ENCODE measurements around the gene NEK10. TPM values are rescaled to one million over a fixed set of nuclear protein-coding genes. Genes with fewer than 3 reads are reported as not detected.

Gene NEK10
- total and polyA plus RNA-seq, 2 of the 13 experiments (the other 11 are each of a cell fraction or from before 2014, with no cell fraction given) = 2.8 to 14.2 TPM

DNA sequence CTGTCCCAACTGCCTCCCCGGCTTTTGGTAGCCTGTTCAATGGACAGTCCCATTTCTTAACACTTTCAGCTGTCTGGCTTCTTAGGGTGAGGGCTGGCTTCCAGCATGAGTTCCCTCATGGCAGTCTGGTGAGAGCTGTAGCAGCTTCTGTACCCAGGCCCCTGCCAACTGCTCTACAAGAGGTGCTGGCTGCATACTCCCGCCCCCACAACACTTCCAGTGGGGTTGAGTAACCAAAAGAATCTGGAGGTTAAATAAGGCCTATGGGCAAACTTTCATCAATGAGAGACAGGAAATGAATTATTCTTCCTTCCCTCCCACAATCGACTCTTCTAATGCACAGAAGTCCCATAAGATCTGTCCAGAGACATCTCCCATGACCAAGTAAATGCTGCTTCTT, 145.0 kb downstream of the NEK10 start:
- Histone ChIP-seq H3K79me2 (ENCODE audit: insufficient read depth, low read length) (no peaks in the 10 kb centered on the region), H3K27ac (ENCODE audit: extremely low read length, insufficient read depth, low read length) (no peak overlapping the region), H3K9ac (ENCODE audit: insufficient read depth, low read depth, low read length) (no peak overlapping the region), H2AFZ (ENCODE audit: low read length) (no peak overlapping the region), H3K27me3 (ENCODE audit: control insufficient read depth in 1 of 2, insufficient read depth in 2 of 2, low read length in 2 of 2) (no peaks in the 10 kb centered on the region), H3K4me3 (replicated peaks in 1 of 3; ENCODE audit: insufficient read depth in 1 of 3, low read depth in 2 of 3, low read length in 3 of 3) (no peak overlapping the region), H3K36me3 (replicated peaks in 1 of 2; ENCODE audit: control insufficient read depth in 1 of 2, insufficient read depth in 2 of 2, low read length in 2 of 2) (no peaks in the 10 kb centered on the region), H3K4me1 (ENCODE audit: insufficient read depth, low read length) (no peaks in the 10 kb centered on the region), H3K9me3 (ENCODE audit: low read length) (no peaks in the 10 kb centered on the region), H4K20me1 (ENCODE audit: insufficient read depth, low read length) (no peaks in the 10 kb centered on the region), H3K4me2 (ENCODE audit: low read depth, low read length) (no peak overlapping the region)
- intact Hi-C loops (cut with micrococcal nuclease; ENCODE audit: unreplicated experiment) (no loop called here), in situ Hi-C loops (cut with HindIII; ENCODE audit: extremely low pct_ligation_motif_present, low pct_unique_long_range_greater_than_20kb) (no loop called here)
- WGBS (ENCODE audit: low lambda C conversion rate) = 79% methylated on average over 3 of the region's 3 CpGs
- DNase-seq (ENCODE audit: low spot score) = no peak
- FAIRE-seq = no peak
- no peak for TF ChIP-seq PAF1 (CRISPR knock-in tag; IDR thresholded peaks at IDR 0.05)
- no peak for TF ChIP-seq HNRNPK (IDR thresholded peaks at IDR 0.05; ENCODE audit: low read depth, low read length, poor library complexity, severe bottlenecking)
- no peak for TF ChIP-seq BHLHE40 (IDR thresholded peaks at IDR 0.05; ENCODE audit: low read length)
- no peak for TF ChIP-seq ZNF564 (CRISPR knock-in tag; IDR thresholded peaks at IDR 0.05)
- TF ChIP-seq NCOA5 (CRISPR knock-in tag; IDR thresholded peaks at IDR 0.05) = no peak
- no peak for TF ChIP-seq PLRG1 (conservative IDR thresholded peaks at IDR 0.05)
- TF ChIP-seq ASH2L (IDR thresholded peaks at IDR 0.05; ENCODE audit: insufficient read length, low read depth, low read length) = no peak
- TF ChIP-seq ZNF263 (CRISPR knock-in tag; IDR thresholded peaks at IDR 0.05) = no peak
- no peak for TF ChIP-seq TGIF2 (CRISPR knock-in tag; IDR thresholded peaks at IDR 0.05)
- TF ChIP-seq, protein P1, sequence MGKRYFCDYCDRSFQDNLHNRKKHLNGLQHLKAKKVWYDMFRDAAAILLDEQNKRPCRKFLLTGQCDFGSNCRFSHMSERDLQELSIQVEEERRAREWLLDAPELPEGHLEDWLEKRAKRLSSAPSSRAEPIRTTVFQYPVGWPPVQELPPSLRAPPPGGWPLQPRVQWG (CRISPR knock-in tag; IDR thresholded peaks at IDR 0.05; ENCODE audit: borderline replicate concordance, low read depth) = no peak
- no peak for ATAC-seq
- ChIA-PET CTCF (ENCODE audit: low intra/inter-chr PET ratio, low total read pairs) (no interaction called here), POLR2A (no interaction called here)
- no TSS peak for BruUV-seq (replicated peaks)

All from HepG2 (cell line).